Caco-2 (cell line): ENCODE data around the gene ATXN1. TPM values are rescaled to one million over a fixed set of nuclear protein-coding genes. Genes with fewer than 3 reads are reported as not detected.
"Not testable (repeated sequence)": the region's sequence is repeated elsewhere in the genome, so short reads cannot be mapped to it uniquely, and the experiment has no call there.

Experiments used
- BruUV-seq: library from RNA; stranded (reverse); fragments of 400-500 nt; replicated peaks from 2 replicates; lab custom pipeline; 2021; lab: Mats Ljungman, UMichigan
- CTCF ChIA-PET: fragments of 300-600 bp; sonication (Branson Sonifier 250); formaldehyde crosslinking; loops from one replicate; lab custom pipeline; 2022; ENCODE audit warnings: antibody characterized with exemption; lab: Charles Lee
- POLR2A ChIA-PET: fragments of 300-600 bp; sonication (Branson Sonifier 250); formaldehyde crosslinking; loops from one replicate; lab custom pipeline; 2022; ENCODE audit warnings: antibody characterized with exemption; lab: Charles Lee
- DNase-seq, 2 experiments: peaks; one replicate each; pipeline versions ENCODE4 v3.0.0 to v3.0.0-alpha.2; 2020 to 2022
- H3K27me3 ChIP-seq: replicated peaks from 2 replicates; pipeline ENCODE4 v1.6.0; 2011; ENCODE audit warnings: low read length; ENCODE audit not compliant: control insufficient read depth, insufficient read depth
- H3K36me3 ChIP-seq: 2 replicates; pipeline ENCODE4 v1.5.1; 2011; ENCODE audit warnings: low read length; ENCODE audit not compliant: control insufficient read depth, insufficient read depth
- H3K4me1 ChIP-seq: fragments of 250-450 bp; sonication (Bioruptor Pico); 2 replicates; pipeline ENCODE4 v1.5.1; 2020; ENCODE audit warnings: mild to moderate bottlenecking
- H3K4me3 ChIP-seq: 2 replicates; pipeline ENCODE4 v1.5.1; 2011; ENCODE audit warnings: low read depth, mild to moderate bottlenecking, control low read depth, low read length
- H3K9me3 ChIP-seq: fragments of 250-450 bp; sonication (Bioruptor Pico); 2 replicates; pipeline ENCODE4 v1.5.1; 2020; ENCODE audit warnings: mild to moderate bottlenecking, moderate library complexity
- H3K27ac Mint-ChIP-seq: one replicate; pipeline ENCODE4 v1.8.0; 2022; ENCODE audit warnings: mixed read lengths; ENCODE audit not compliant: unreplicated experiment
- H3K27me3 Mint-ChIP-seq: one replicate; pipeline ENCODE4 v1.8.0; 2022; ENCODE audit warnings: mixed read lengths; ENCODE audit not compliant: insufficient read depth, unreplicated experiment
- H3K36me3 Mint-ChIP-seq: one replicate; pipeline ENCODE4 v1.8.0; 2022; ENCODE audit warnings: mild to moderate bottlenecking, mixed read lengths; ENCODE audit not compliant: insufficient read depth, unreplicated experiment
- H3K4me1 Mint-ChIP-seq: one replicate; pipeline ENCODE4 v1.8.0; 2022; ENCODE audit warnings: low read depth, mixed read lengths; ENCODE audit not compliant: unreplicated experiment
- H3K4me3 Mint-ChIP-seq: one replicate; pipeline ENCODE4 v1.8.0; 2022; ENCODE audit warnings: mild to moderate bottlenecking, moderate library complexity, mixed read lengths; ENCODE audit not compliant: unreplicated experiment
- H3K9me3 Mint-ChIP-seq: one replicate; pipeline ENCODE4 v1.8.0; 2022; ENCODE audit warnings: mixed read lengths; ENCODE audit not compliant: unreplicated experiment
- intact Hi-C: fragments of 100-400 bp; cut with micrococcal nuclease; formaldehyde crosslinking; loops from one replicate; pipeline ENCODE4 v1.10.0; 2022; ENCODE audit not compliant: unreplicated experiment
- total RNA-seq: library from RNA; stranded (reverse); gene quantifications from 2 replicates; pipeline ENCODE4 v1.2.3, GENCODE V29; 2022
- TF ChIP-seq, protein P1 (sequence below), 2 experiments: fragments of 200-600 bp in 1 of 2; IDR thresholded peaks; 1 replicate in 1 of 2; 2 replicates in 1 of 2; pipeline versions ENCODE4 v1.5.1 to v1.8.0; 2011 to 2022; ENCODE audit warnings: antibody characterized with exemption in 1 of 2, control low read depth in 1 of 2, inconsistent platforms in 1 of 2, low read depth in 1 of 2, low read length in 1 of 2, mild to moderate bottlenecking in 1 of 2, moderate library complexity in 1 of 2; ENCODE audit not compliant: insufficient read depth in 1 of 2, severe bottlenecking in 1 of 2, unreplicated experiment in 1 of 2

ATXN1 gene
- total RNA-seq, 1 experiment from 2014 or later, result 14.2 TPM

- CTCF ChIA-PET, result no interaction called here
- intact Hi-C loops, result no loop called here
- H3K4me1 ChIP-seq, result 0 out of 2 replicates have a peak, but pooled peaks cover 3% of the 10 kb centered on the region
- no peaks in the 10 kb centered on the region for H3K27me3 Mint-ChIP-seq
- H3K9me3 ChIP-seq, result no peaks in the 10 kb centered on the region
- BruUV-seq, result no TSS peak
- H3K4me3 Mint-ChIP-seq, result no peak overlapping the region
- DNase-seq, result no peak
- H3K4me3 ChIP-seq, result no peak overlapping the region
- TF ChIP-seq, protein P1, sequence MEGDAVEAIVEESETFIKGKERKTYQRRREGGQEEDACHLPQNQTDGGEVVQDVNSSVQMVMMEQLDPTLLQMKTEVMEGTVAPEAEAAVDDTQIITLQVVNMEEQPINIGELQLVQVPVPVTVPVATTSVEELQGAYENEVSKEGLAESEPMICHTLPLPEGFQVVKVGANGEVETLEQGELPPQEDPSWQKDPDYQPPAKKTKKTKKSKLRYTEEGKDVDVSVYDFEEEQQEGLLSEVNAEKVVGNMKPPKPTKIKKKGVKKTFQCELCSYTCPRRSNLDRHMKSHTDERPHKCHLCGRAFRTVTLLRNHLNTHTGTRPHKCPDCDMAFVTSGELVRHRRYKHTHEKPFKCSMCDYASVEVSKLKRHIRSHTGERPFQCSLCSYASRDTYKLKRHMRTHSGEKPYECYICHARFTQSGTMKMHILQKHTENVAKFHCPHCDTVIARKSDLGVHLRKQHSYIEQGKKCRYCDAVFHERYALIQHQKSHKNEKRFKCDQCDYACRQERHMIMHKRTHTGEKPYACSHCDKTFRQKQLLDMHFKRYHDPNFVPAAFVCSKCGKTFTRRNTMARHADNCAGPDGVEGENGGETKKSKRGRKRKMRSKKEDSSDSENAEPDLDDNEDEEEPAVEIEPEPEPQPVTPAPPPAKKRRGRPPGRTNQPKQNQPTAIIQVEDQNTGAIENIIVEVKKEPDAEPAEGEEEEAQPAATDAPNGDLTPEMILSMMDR (IDR thresholded peaks at IDR 0.05; ENCODE audit: insufficient read depth in 1 of 2, low read depth in 1 of 2, low read length in 1 of 2, severe bottlenecking in 1 of 2, unreplicated experiment in 1 of 2), result no peak
- H3K36me3 ChIP-seq, result no peaks in the 10 kb centered on the region
- peaks cover 20% of the 10 kb centered on the region for H3K4me1 Mint-ChIP-seq
- H3K27me3 ChIP-seq, result no peaks in the 10 kb centered on the region
- no peaks in the 10 kb centered on the region for H3K36me3 Mint-ChIP-seq
- no peaks in the 10 kb centered on the region for H3K9me3 Mint-ChIP-seq
- POLR2A ChIA-PET, result no interaction called here
- no peak overlapping the region for H3K27ac Mint-ChIP-seq
Measured at GRCh38 chr6:16711546-16712254, 49.6 kb downstream of the ATXN1 start.

- Mint-ChIP-seq H3K27ac (no peak overlapping the region), H3K9me3 (no peaks in the 10 kb centered on the region), H3K4me3 (no peak overlapping the region), H3K27me3 (no peaks in the 10 kb centered on the region), H3K4me1 (peaks cover 7% of the 10 kb centered on the region), H3K36me3 (no peaks in the 10 kb centered on the region)
- no peak for DNase-seq
- Histone ChIP-seq H3K36me3 (no peaks in the 10 kb centered on the region), H3K4me3 (no peak overlapping the region), H3K4me1 (no peaks in the 10 kb centered on the region), H3K9me3 (no peaks in the 10 kb centered on the region), H3K27me3 (no peaks in the 10 kb centered on the region)
- intact Hi-C loops, result no loop called here
- TF ChIP-seq, protein P1 (IDR thresholded peaks at IDR 0.05; ENCODE audit: insufficient read depth in 1 of 2, low read depth in 1 of 2, low read length in 1 of 2, severe bottlenecking in 1 of 2, unreplicated experiment in 1 of 2), result no peak
- ChIA-PET POLR2A (no interaction called here), CTCF (no interaction called here)
- BruUV-seq, result no TSS peak
Measured at GRCh38 chr6:16706911-16707783, 54.1 kb downstream of the ATXN1 start.

DNA sequence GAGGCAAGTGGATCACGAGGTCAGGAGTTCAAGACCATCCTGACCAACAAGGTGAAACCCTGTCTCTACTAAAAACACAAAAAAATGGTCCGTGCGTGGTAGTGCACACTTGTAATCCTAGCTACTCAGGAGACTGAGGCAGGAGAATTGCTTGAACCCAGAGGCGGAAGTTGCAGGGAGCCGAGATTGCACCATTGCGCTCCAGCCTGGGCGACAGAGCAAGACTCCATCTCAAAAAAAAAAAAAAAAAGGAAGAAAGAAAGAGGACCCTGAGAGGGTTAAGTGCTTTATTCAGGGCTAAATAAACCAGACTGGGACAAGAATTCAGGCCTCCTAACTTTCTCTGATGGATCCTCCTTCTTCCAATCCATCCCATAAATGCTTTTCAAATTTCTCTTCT lies 54.8 kb downstream of the ATXN1 start:
- H3K27me3 ChIP-seq, POLR2A ChIA-PET, H3K9me3 Mint-ChIP-seq, DNase-seq, H3K36me3 ChIP-seq, BruUV-seq, H3K4me3 Mint-ChIP-seq, H3K36me3 Mint-ChIP-seq, H3K27me3 Mint-ChIP-seq, H3K9me3 ChIP-seq, H3K4me3 ChIP-seq, CTCF ChIA-PET, intact Hi-C loops, H3K4me1 ChIP-seq, H3K4me1 Mint-ChIP-seq, H3K27ac Mint-ChIP-seq: not testable (repeated sequence)
